Stimulated activated CD4-positive, alpha-beta T cell treated with anti-CD3 and anti-CD28 coated beads, TNF-alpha, amount 100 ng/mL, for 24 hours (primary cell): ENCODE results near the gene AHCYL1.
A peak's percentile ranks its signal among the peaks of the same experiment; 100 is the strongest.
"Not testable (repeated sequence)": the region's sequence is repeated elsewhere in the genome, so short reads cannot be mapped to it uniquely, and the experiment has no call there.

Source experiments
- DNase-seq, 3 experiments: peaks; one replicate each; pipeline ENCODE4 v3.0.0-alpha.2; 2020; ENCODE audit warnings: low read depth in 3 of 3

Gene AHCYL1

DNA sequence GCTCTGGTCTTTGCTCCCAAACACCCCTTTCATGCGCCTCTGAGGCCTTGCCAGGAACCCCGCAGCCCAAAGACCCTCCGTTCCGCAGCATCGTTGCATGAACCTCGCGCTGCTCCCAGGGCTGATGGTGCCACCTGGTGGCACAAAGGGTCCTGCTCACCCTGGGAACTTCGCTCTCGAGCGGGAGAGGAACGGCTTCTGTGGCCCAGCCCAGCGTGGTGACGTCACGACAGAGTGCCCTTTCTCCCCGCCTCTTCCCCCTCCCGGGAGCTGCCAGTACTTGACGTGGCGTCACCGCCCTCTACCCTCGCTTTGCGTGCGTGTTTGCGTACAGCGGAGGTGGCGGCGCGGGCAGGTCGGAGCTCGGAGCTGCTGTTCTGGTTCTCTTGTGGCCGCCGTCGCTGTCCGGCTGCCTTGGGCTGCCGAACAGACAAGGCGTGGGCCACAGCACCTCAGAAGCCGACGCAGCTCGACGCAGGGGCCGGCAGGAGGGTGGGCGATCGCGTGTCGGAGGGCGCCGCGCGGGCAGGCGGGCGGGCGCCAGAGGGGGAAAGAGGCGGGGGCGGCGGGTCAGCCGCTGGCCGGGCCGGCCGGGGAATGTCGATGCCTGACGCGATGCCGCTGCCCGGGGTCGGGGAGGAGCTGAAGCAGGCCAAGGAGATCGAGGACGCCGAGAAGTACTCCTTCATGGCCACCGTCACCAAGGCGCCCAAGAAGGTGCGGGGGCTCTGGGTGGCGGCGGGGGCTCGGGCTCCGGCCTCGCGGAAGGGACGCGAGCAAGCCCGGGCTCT is at the start of gene AHCYL1:
Gene AHCYL1 (plus strand): TSS at position 310 of the 791 bp plus-strand sequence. CDS start 288 bp downstream, at position 598.
- DNase-seq = peak; percentile 99

GRCh38 chr1:109935451-109935900 is 49.1 kb upstream of the AHCYL1 start:
- DNase-seq = no peak

DNA sequence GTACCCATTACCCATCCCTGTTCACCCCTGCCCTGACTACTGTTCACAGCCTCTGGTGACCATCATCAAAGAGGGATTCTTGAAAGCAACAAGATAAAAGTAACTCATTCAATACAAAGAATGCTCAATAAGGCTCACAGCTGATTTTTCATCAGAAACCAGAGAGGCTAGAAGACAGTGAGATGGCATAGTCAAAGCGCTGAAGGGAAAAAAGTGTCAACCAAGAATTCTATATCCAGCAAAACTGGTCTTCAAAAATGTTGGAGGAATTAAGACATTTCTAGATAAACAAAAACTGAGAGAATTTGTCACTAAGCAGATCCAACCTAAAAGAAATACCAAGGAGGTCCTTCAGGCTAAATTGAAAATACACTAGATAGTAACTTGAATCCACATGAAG is 46.8 kb upstream of the AHCYL1 start:
- no peak for DNase-seq

DNA sequence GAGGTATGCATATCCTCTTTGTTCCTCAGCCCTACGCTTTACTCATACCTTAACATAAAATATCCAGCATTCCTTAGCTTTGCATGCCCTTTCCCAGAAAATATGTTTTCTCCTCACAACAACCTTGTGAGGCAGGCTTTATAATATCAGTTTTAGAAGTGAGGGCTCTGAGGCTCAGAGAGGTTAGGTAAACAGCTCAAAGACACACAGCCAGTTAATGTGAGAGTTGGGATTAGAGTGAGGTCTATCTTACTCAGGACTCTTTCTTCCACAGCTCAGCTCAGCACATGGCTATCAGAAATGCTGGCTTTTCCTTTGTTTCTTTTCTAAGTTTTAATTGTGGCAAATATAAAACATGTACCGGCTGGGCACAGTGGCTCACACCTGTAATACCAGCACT is 46.0 kb upstream of the AHCYL1 start:
- no peak for DNase-seq

- DNase-seq = no peak
These were observed 42.1 kb upstream of the AHCYL1 start for GRCh38 chr1:109942434-109942833.

GRCh38 chr1:109944541-109944940 is 40.0 kb upstream of the AHCYL1 start:
- DNase-seq = no peak

DNA sequence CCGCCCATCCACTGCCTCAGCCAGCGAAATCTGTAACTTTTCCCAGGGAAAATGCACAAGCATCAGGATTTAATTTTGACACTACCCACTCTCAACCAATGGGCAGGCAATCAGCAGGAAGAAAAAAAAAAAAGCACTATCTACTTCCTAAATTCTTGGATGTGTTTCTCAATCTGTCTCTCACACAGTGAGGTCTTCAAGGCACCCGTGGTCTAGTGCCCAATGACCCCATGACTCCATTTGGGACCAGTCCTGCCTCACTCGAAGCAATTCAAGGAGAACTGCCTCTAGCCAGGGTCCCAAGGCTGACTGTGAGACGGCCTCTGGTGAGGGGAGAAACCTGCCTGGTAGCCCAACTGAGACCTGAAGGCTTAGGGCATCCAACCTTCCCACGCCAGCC is 38.1 kb upstream of the AHCYL1 start:
- no peak for DNase-seq

- no peak for DNase-seq
These were observed 36.8 kb upstream of the AHCYL1 start for GRCh38 chr1:109947582-109948284.

GRCh38 chr1:109948285-109948630 is 36.3 kb upstream of the AHCYL1 start:
- DNase-seq = no peak

GRCh38 chr1:109950038-109950437 is 34.5 kb upstream of the AHCYL1 start:
- no peak for DNase-seq

- DNase-seq = no peak
These were observed 34.1 kb upstream of the AHCYL1 start for GRCh38 chr1:109950509-109950908.

GRCh38 chr1:109951501-109951900 is 33.1 kb upstream of the AHCYL1 start:
- not testable (repeated sequence) for DNase-seq

DNA sequence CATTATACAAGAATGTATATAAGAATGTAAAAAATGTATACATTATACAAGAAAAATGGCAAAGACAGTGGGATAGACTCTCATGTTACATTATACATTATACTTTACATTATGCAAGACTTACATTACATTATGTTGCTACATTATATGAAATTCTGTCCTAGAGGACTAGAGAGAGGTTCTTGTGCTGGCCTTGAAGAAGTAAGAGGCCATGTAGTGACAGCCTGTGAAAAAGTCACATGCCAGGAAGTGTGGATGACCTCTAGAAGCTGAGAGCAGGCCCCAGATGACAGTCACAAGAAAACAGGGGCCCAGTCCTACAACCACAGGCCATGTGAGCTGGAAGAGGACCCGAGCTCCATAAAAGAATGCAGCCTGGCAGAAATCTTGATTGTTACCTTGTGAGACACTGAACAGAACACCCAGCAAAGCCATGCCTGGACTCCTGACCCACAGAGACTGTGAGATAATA is 30.5 kb upstream of the AHCYL1 start:
- DNase-seq = no peak

DNA sequence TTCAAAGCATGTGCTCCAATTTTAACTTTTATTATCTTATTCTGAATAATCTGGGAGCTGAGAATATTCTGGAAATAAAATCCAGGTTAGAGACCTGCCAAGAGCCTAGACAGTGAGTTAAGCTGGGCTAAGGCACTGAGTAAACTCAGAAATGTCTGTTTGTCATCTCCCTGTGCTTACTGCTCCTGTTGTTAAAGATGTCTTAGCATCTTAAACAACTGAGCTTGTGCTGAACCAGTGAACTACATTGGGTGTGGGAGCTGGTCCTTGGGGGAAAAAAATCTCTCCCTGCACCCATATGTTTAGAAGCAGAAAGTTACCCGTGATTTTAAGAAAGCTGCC is 25.0 kb upstream of the AHCYL1 start:
- no peak for DNase-seq

GRCh38 chr1:109959974-109960744 is 24.4 kb upstream of the AHCYL1 start:
- DNase-seq = no peak

DNA sequence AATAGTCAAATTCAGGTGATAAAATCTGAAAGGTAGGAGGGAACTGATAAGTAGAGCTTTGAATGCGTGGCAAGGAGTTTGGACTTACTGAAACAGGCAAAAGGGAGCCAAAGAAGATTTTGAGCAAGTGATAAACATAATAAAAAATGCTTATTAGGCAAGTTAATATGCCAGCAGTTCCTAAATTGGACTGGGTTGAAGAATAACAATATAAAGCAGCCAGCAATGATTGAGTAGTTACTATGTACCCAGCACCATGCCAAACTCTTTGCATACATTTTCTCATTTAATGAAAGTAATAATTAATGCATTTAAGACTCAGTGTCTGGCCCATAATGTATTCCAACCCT is 23.8 kb upstream of the AHCYL1 start:
- no peak for DNase-seq

DNA sequence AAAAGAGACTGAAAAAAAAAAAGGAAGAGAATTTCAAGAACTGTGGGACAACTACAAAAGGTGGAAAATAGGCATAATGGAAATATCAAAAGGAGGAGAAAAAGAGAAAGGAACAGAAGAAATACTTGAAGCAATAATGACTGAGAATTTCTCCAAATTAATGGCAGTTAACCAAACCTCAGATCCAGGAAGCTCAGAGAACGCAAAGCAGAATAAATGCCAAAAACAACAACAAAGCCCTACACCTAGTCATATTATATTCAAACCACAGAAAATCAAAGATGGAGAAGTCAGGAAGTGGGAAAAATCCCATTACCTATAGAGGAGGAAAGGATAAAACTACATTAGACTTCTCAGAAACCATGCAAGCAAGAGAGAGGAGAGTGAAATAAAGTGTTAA is 20.7 kb upstream of the AHCYL1 start:
- no peak for DNase-seq

GRCh38 chr1:109969146-109969829 is 15.3 kb upstream of the AHCYL1 start:
- DNase-seq = no peak

GRCh38 chr1:109969907-109970306 is 14.7 kb upstream of the AHCYL1 start:
- DNase-seq = no peak

GRCh38 chr1:109971559-109971958 is 13.0 kb upstream of the AHCYL1 start:
- no peak for DNase-seq

GRCh38 chr1:109974191-109974590 is 10.4 kb upstream of the AHCYL1 start:
- no peak for DNase-seq

- DNase-seq = no peak
These were observed 8.8 kb upstream of the AHCYL1 start for GRCh38 chr1:109975718-109976117.
